NCI-H226 (cell line): ENCODE results near the gene PKD1.

Experiments
- DNase-seq: peaks from one replicate; pipeline ENCODE4 v3.0.0-alpha.2; 2015

The PKD1 gene

DNA sequence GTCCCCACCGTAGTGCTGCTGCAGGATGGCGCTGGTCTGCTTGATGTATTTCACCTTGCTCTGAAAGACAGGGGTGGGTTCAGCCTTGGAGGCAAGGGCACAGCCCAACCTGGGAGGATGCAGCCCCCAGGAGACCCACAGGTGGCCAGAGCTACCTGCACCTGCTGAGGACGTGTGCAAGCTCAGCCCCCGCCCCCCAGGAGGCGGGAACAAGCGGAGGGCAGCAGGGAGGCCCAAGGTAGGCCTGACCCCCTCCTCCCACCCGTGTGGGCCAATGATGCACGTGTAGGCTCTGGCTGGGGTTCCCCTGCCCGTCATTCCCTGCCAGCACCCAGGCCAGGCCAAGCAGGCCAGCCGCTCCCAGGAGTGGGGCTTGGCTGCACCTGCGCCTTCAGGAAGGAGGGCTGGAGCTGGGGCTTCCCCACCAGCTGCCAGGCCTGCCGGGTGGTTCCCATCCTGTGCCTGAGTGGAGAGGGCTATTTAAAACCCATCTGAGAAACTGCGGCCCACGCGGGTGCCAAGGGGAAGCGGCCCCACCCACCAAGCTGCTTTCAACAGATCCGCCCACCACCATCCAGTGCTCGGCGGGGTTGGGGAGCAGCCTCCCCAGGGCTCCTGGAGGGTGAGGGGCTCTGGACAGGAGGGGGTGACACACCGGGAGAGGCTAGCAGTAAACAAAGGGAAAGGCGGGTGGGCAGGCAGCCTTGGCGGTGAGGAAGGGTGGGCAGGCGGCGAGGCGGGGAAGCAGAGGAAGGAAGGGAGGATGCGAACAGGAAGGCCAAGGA is 91.8 kb downstream of the PKD1 start:
- DNase-seq: no peak

DNA sequence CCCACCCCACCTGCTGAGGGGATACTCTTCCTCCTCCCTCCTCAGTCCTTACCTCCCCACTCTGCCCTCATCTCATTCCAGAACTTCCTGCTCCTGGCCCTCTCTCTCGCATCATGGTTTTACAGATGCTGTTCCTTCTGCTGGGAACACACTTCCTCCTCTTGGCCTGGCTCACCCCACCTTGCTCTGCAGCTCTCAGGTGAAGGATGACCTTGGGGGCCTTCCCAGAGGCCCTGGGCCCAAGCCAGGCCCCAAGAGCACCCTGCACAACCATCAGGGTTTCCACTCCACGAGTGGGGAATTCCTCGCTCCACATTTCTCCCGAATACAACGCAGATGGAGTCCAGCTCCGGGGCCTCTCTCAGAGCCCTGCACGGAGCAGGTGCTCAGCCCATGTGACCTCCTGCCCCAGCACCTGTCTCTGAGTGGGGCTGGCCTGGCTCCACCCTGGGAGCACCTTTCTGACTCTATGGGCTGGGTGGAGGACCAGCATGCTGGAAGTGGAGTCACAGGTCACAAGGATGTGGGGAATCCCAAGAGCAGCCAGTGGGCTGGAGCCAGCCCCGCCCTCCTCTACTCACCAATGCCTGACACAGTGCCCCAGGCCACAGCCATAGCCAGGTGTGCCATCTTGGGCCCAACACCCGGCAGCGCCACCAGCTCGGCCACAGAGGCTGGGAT is 92.6 kb downstream of the PKD1 start:
- no peak for DNase-seq

DNA sequence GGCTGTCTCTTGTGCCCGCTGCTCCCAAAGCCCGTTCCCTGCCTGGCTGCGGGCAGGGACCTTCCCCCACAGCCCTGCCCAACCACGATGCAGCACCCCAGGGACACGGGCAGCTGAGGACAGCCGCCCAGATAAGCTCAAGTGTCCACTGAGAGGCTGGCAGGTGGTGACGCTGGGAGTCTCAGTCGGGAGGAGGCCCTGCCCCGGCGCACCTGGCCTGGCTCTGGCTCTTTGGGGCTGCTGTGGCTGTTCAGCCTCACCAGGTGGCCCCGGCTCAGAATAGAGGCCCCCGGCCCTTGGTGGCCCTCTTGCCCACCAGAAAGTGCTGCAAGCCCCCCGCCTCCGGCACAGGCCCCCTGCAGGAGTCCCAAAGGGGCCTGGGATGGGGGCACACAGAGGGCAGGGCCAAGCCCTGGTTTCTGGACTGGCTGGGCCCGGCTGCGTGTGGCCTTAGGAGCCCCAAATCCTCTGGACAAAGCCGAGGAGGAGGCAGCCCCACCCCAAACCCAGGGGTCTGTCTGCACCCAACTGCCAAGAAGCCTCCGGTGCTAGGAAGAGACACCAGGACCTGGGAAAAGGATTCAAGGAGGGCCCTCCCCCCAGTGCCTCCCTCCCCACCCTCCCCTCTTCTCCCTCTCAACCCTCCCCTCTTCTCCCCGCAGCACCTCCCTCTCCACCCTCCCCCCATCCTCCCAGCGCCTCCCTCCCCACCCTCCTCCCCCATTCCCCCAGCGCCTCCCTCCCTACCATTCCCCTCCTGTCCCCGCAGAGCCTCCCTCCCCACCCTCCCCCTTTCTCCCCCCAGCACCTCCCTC is 93.3 kb downstream of the PKD1 start:
- no peak for DNase-seq

DNA sequence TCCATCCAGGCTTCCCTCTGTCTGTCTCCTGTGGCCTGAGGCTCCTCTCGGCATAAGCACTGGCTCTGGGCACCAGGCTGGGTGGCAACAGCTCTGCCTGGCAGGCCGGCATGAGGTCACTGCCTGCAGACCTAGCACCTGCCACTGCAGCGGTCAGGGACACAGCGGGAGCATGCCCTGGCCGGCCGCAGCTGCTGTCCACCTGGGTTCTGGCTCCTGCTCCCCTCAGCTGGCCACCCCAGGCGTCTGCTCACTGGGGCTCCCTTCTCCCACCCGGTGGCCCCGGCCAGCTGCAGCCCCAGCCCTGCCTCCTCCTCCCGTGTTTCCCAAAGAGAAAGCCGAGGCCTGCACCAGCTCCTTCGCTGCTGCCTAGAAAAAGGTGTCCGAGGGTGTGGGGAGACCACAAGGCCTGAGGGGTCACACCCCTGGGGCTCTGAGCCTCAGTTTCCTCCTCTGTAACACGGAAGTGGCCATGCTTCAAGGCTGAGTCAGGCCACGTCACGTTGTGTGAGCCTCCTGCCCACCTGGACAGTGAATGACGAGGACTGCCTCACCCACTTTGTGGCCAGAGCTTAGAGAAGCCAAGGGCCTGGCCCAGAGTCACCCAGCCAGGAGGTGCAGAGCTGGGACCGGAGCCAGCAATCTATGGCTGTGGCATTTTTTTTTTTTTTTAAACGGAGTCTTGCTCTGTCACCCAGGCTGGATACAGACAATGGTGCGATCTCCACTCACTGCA is 94.7 kb downstream of the PKD1 start:
- no peak for DNase-seq

DNA sequence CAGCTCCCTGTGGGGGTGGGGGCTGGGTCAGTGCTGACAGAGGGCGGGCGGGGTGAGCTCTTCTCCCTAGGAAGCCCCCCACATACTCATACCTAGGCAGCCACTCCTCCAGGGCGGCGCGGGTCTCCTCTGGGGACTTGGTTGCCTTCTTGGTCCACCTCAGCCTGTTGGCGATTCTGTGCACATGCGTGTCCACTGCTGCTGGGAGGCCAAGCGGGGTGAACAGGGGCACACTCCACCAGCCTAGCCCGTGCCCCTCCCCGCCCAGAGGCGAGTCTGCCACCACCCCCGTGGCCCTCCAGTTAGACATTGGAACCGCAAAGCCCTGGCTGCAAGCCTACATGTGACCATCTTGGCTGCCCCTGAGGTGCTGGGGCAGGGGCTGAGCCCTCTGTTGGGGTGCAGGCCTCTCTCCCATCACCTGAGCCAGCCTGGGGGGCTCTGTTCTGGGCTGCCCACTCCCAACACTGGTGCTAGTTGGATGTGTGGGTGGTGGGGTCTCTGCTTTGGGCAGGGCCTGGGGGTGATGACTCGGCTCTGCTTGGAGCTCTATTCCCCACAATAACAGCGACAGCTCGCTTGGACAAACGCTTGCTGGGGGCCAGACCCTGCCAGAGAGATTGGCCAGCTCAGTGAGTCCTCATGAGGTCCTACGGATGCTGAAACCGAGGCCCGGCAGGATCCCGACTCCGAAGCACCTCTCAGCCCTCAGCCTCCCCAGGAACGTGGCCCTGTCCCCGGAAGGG is 95.5 kb downstream of the PKD1 start:
- DNase-seq: no peak

DNA sequence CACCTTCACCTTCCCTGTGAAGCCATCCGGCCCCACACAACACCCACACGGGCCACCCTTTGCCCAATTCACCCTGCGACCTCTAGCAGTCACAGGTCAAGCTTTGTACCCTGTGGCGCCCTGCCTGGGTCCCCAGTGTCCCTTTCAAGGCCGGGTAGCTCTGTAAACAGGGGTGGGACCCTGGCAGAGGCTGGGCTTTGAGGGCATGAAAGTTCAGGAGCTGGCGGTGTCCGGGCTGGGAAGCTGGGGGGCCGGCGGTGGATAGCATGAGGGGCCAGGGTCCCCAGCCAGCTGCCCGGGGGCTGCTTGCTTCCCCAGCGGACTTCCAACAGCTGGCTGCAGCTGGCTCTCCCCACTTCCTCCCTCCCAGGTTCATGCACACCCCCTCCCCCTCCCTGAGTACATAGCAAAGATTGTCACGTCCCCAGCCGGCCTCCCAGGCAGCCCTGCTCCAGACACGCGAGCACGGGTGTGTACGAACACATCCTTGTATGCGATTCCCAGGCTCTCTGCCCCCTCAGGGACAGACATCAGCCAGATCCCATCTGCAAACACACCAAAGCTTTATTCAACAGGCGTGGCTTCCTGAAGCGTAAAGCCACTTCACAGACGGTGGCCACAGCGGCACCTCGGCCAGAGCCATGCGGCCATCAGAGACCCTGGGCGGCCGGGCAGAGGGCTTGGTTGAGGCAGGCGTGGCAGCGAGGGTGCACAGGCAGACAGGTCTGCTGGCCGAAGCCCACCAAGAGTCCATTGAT is 96.2 kb downstream of the PKD1 start:
- DNase-seq: no peak
